GM21529 (cell line): ENCODE results near the gene ECPAS.
"Not testable (repeated sequence)": the region's sequence is repeated elsewhere in the genome, so short reads cannot be mapped to it uniquely, and the experiment has no call there.

Source experiments
- ATAC-seq: cut with Tn5 transposase; IDR thresholded peaks from one replicate; pipeline ENCODE4 v1.9.1; 2021; ENCODE audit not compliant: unreplicated experiment

Gene ECPAS

GRCh38 chr9:111356481-111357244 is 127.5 kb downstream of the ECPAS start:
- ATAC-seq, result no peak

- no peak for ATAC-seq
These were observed 131.6 kb downstream of the ECPAS start for GRCh38 chr9:111352545-111352944.

- no peak for ATAC-seq
These were observed 133.6 kb downstream of the ECPAS start for GRCh38 chr9:111350556-111350955.

- no peak for ATAC-seq
These were observed 134.4 kb downstream of the ECPAS start for GRCh38 chr9:111349766-111350165.

GRCh38 chr9:111348821-111349271 is 135.3 kb downstream of the ECPAS start:
- ATAC-seq, result no peak

GRCh38 chr9:111334318-111334863 is 149.8 kb downstream of the ECPAS start:
- not testable (repeated sequence) for ATAC-seq

GRCh38 chr9:111330124-111330523 is 154.1 kb downstream of the ECPAS start, which contains the start of gene OR2K2:
OR2K2 (minus strand) TSS chr9:111330224; CDS start chr9:111328433, 1,791 bp downstream.
- no peak for ATAC-seq

- no peak for ATAC-seq
These were observed 163.6 kb downstream of the ECPAS start for GRCh38 chr9:111320631-111321030.

GRCh38 chr9:111316796-111317195 is 167.4 kb downstream of the ECPAS start:
- no peak for ATAC-seq
